ENCODE data around the gene FCAMR.

FCAMR gene

GRCh38 chr1:206944703-206945102 lies 25.6 kb downstream of the FCAMR start:
- DNase-seq (ENCODE audit: low read depth): no peak
- in situ Hi-C loops (cut with HindIII; ENCODE audit: low sequenced_read_pairs): no loop called here
- TF ChIP-seq CTCF (IDR thresholded peaks at IDR 0.05; ENCODE audit: low read depth, low read length, missing control alignments): no peak
- no peak overlapping the region for H3K4me3 ChIP-seq (ENCODE audit: low read depth, low read length)

DNA sequence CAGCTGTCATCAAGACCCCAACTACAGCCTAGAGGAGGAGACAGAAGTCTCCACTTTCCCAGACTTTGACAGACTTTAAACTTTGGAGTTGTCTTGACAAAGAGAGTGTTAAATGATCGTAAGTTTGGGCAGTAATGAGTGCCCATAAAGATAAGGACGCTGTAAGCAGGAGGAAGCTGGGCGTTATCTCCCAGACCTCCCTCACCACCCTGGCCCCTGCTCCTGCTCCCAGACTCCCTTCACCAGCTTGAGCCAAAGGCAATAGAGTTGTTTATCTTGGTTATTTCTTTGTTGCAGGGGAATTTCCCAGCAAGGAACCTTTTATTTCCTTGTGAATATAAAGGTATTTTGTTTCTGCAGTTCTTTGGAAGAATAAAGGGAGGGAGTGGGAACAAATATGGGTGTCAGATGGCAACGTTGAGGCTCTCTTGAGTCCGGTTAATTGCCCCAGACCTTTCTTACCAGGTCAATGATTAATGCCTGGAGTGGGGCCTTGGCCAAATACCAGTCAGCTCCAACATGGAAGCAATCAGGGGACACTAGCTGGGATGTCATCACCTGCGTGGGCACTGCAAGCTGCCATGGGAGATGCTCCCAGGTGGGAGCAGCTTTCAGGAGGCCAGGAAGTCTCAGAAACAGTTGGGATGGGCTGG lies 28.4 kb downstream of the FCAMR start:
- in situ Hi-C loops (cut with HindIII; ENCODE audit: low sequenced_read_pairs): no loop called here
- no peak for DNase-seq (ENCODE audit: low read depth)
- no peak for TF ChIP-seq CTCF (IDR thresholded peaks at IDR 0.05; ENCODE audit: low read depth, low read length, missing control alignments)
- no peak overlapping the region for H3K4me3 ChIP-seq (ENCODE audit: low read depth, low read length)

DNA sequence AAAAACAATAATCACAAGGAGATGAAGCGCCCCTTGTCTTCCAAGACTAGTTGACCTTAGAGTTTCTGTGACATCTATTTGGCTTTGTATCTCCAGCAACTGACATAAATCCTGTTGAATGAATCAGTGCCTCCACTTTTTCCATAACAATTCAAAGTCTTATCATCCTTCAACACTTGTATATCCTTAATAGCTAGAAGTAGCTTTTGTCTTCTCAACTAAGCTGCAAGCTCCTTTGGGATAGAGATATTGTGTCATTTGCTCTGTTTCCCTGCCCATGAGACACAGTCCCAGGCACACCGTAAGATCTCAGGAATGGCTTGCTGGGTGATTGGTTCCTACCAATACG lies 29.7 kb downstream of the FCAMR start:
- in situ Hi-C loops (cut with HindIII; ENCODE audit: low sequenced_read_pairs): no loop called here
- no peak for DNase-seq (ENCODE audit: low read depth)
- H3K4me3 ChIP-seq (ENCODE audit: low read depth, low read length): no peak overlapping the region
- TF ChIP-seq CTCF (IDR thresholded peaks at IDR 0.05; ENCODE audit: low read depth, low read length, missing control alignments): no peak

GRCh38 chr1:206939841-206940587 lies 30.2 kb downstream of the FCAMR start:
- DNase-seq (ENCODE audit: low read depth): no peak
- H3K4me3 ChIP-seq (ENCODE audit: low read depth, low read length): no peak overlapping the region
- TF ChIP-seq CTCF (IDR thresholded peaks at IDR 0.05; ENCODE audit: low read depth, low read length, missing control alignments): no peak
- in situ Hi-C loops (cut with HindIII; ENCODE audit: low sequenced_read_pairs): no loop called here

DNA sequence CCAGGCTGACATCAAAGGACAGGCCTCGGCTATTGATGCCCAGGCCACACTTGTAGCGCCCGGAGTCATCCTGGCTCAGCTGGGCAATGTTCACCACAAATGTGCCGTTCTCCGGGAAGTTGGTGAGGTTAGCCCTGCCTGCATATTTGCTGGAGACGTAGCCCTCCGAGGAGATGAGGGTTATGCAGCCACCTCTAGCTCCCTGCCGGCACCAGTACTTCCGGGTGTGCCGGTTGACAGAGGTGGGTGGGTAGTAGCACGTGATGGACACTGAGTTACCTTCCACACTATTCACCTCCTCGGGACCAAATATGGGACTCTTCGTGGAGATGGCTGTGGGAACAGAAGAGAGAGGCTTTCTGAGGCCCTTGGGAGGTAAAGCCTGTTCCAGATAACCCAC lies 31.1 kb downstream of the FCAMR start:
- in situ Hi-C loops (cut with HindIII; ENCODE audit: low sequenced_read_pairs): no loop called here
- DNase-seq (ENCODE audit: low read depth): no peak
- H3K4me3 ChIP-seq (ENCODE audit: low read depth, low read length): no peak overlapping the region
- no peak for TF ChIP-seq CTCF (IDR thresholded peaks at IDR 0.05; ENCODE audit: low read depth, low read length, missing control alignments)

DNA sequence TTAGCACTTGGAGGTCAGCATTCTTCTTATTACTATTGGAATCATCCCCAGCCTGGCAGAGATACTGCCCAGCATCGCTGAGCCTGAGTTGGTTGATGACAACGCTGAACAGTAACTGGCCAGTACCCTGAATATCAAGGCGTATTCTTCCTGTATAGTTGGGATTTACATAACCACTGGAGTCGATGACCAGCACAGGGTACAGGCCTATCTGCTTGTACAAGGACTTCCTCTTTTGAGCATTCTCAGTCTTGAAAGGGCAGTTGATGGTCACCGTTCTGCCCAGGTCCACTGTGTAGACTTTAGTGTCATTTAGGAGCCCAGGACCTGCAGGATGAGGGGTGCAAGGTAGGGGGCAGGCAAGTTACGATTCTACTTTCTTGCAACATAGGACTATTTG lies 32.8 kb downstream of the FCAMR start:
- no peak overlapping the region for H3K4me3 ChIP-seq (ENCODE audit: low read depth, low read length)
- no peak for TF ChIP-seq CTCF (IDR thresholded peaks at IDR 0.05; ENCODE audit: low read depth, low read length, missing control alignments)
- in situ Hi-C loops (cut with HindIII; ENCODE audit: low sequenced_read_pairs): no loop called here
- DNase-seq (ENCODE audit: low read depth): no peak

Data from astrocyte of the cerebellum (primary cell).